Stimulated activated CD8-positive, alpha-beta memory T cell treated with anti-CD3 and anti-CD28 coated beads, Interleukin-15, amount 100 ng/mL, for 1 hour (primary cell): Measurements from ENCODE around the gene TM9SF2.
A peak's percentile ranks its signal among the peaks of the same experiment; 100 is the strongest.
"Not testable (repeated sequence)": the region's sequence is repeated elsewhere in the genome, so short reads cannot be mapped to it uniquely, and the experiment has no call there.

Experiments used
- DNase-seq: peaks from one replicate; pipeline ENCODE4 v3.0.0-alpha.2; 2020; ENCODE audit warnings: low read depth

Gene TM9SF2

GRCh38 chr13:99501184-99501847, at the start of gene TM9SF2:
TM9SF2 (plus strand) TSS chr13:99501472; CDS start chr13:99501607, 135 bp downstream.
- DNase-seq: peak; percentile 94

DNA sequence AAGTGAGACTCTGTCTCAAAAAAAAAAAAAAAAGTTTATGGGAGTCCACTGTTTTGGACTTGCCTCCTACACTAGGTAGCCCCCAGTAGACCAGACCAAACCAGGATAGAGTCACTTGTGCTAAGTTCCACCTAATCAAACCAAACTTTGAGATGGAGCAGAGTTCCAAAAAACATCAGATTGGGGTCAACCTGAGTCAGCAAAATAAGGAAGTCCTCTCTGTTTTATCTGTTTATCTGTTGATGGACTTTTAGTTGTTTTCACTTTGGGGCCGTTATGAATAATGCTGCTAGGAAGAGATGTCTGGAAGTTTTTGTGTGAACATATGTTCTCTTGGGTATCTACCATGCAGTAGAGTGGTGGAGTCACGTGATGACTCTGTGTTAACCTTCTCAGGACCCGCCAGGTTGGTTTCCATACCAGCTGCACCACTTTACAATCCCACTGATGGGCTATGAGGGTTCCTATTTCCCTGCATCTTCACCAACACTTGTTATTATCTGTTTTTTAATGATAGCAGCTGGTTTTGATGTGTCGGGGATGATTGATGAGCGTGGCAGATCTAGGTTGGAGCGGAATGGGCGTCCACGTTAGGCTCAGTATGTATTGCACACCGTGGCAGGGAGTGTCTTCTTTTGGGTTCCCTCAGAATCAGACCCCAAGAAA, 46.6 kb upstream of the TM9SF2 start:
- no peak for DNase-seq

DNA sequence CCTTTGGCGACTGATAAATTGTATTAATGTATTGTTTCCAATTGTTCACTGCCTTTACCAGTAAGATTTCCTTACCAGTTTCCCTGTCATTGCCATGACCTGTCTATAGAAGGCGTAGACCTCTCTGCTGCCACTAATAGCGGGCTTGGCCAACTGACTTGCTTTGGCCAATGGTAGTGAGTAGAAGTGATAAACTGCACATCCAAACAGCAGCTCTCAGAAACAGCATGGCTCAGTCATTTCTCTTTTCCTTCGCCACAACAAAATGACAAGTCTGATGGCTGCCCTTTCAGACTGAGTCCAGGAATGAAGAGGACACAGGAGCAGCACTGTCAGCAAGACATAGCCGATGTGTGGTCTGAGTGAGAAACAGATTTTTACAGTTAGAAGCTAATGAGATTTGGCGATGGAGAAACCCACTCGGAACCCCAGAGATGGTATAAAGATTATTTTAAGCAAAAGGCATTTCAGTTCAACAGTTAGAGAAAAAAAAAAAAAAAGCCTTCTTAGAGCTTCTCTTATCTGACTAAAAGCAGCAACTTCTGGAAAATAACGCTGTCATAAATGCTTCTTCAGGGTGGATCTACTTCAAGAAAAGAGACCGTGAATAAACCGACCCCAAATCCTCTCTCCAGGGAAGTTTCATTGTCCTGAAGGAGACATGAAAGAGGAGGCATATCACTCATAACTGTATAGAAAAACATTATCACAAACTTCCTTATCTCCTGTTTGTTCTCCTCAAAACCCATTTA, 42.0 kb upstream of the TM9SF2 start:
- no peak for DNase-seq

DNA sequence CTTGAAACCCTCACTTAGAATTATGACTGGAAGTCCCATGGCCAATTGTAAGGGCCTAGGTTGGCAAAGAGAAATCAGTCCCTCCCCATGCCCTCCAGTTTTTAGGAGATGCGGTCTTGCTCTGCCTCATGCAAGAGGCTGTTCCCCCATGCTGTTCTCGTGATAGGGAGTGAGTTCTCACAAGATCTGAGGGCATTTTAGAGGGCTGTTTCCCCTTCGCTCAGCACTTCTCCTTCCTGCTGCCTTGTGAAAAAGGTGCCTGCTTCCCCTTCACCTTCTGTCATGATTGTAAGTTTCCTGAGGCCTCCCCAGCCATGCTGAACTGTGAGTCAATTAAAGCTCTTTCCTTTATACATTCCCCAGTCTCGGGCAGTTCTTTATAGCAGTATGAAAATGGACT, 40.5 kb upstream of the TM9SF2 start:
- DNase-seq: not testable (repeated sequence)

DNA sequence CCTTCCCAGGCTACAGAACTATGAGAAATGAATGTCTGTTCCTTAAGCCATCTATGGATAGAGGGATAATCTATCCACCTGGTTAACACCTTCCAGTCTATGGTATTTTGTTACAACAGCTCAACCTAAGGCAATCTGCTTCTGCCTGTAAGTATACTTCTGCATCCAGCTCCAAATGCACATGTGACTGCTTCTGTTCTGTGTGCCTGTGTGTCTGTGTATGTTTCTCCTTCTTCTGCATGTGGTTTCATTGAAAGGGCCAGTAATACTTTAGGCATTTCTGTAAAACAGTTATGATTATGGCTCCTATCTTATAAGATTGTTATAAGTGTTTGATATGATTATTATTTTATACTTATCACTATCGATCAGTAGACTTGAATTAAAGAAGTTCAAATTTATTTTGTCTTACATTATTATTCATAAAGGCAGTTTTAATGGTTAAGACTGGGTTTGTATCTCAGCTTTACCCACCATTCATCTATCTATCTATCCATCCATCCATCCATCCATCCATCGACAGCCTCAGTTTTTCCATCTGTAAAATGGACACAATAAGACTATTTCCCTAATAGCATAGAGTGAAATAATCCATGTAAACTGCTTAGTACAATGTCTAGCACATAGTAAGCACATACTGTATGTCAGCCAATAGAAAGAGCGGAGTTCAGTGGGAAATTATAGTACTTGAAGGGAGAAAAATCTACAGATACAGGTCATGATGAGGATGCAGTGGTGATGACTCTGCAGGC, 37.5 kb upstream of the TM9SF2 start:
- no peak for DNase-seq

DNA sequence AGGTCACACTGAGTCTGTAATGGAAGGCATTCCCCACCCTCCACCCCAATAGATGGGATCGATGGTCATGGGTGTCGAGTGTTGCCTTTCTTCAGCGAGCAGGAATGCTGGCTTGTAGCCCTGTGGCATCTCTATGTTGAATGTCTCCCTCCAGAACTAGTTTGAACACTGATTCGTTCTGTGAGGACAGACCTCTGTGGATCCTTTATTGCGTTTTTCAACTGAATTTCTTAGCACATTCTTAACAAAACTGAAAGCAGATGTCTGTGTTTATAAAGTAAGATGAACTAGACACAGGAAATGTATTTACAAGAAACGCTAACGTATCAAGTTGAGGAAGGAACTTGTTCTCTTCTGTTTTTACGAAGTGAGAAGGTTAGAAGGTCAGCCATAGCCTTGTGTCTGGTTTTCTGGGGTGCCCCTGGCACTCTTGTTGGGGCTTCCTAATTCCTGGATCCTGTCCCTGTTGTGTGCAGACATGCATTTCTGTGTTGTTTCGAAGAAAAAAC, 36.8 kb upstream of the TM9SF2 start:
- DNase-seq: no peak

GRCh38 chr13:99465454-99465853, 35.8 kb upstream of the TM9SF2 start:
- DNase-seq: no peak

GRCh38 chr13:99467764-99468163, 33.5 kb upstream of the TM9SF2 start:
- no peak for DNase-seq

GRCh38 chr13:99469041-99469440, 32.2 kb upstream of the TM9SF2 start:
- DNase-seq: no peak

DNA sequence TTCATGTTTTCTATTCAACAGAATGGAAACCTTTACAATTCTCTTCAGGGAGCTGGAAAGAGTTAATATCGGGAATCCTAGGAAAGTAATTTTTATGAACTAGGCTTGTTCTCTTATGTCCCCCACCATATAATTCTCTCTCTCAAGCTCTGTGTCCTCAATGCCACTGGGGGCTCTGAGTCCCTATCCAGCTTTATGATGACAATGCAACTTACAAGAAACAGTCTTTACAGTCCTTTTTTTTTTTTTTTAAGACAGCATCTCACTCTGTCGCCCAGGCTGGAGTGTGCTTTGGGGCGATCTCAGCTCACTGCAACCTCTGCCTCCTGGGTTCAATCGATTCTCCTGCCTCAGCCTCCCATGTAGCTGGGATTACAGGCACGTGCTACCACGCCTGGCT, 31.2 kb upstream of the TM9SF2 start:
- DNase-seq: no peak

GRCh38 chr13:99471221-99472121, 29.8 kb upstream of the TM9SF2 start:
- no peak for DNase-seq

DNA sequence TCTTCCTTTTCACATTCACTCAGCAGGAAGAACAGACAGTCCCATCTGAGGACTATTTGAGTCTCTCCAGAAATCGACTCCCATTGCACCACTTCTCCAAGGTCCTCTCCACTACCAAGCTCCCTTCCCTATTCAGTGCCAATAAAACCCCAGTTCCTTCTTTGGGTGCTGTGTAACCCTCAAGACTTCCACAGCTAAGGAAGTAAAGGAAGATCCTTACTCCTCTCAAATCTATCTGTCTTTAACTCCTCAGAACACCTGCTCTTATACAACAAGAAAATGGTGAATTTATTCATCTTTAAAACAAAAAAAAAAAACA, 29.2 kb upstream of the TM9SF2 start:
- no peak for DNase-seq

DNA sequence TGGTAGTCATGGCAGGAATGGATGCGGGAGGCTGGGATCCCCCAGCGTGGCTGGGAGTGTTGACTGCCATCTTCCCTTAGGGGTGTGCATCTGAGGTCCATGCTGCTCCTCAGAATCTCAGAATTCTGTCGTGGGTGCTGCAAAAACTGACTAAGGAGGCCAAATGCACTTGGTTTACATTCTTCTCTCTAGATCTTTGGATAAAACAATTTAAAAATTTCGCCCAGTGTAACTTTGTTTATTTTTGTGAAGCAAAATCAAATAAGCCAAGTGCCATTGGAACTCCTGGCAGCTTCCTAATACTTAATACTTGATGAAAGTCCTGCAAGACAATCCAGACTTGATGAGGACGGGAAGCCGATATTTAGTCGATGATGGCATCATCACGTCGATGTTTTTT, 27.8 kb upstream of the TM9SF2 start:
- DNase-seq: no peak

DNA sequence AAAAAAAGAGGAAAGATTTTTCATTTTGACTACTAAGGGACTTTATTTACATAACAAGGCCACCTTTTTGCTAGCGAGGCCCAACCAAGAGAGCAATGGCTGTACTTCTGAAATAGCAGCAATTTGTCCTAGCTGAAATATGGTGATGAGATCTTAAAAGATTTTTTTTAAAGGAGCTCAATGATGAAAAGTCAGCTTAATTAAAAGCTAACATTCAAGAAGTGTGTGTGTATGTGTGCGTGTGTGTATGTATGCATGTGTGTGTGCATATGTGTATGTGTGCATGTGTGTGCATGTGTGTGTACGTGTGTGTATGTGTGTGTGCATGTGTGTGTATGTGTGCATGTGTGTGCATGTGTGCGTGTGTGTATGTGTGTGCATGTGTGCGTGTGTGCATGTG, 24.6 kb upstream of the TM9SF2 start:
- DNase-seq: no peak

- no peak for DNase-seq
Measured at GRCh38 chr13:99477493-99477892, 23.8 kb upstream of the TM9SF2 start.

DNA sequence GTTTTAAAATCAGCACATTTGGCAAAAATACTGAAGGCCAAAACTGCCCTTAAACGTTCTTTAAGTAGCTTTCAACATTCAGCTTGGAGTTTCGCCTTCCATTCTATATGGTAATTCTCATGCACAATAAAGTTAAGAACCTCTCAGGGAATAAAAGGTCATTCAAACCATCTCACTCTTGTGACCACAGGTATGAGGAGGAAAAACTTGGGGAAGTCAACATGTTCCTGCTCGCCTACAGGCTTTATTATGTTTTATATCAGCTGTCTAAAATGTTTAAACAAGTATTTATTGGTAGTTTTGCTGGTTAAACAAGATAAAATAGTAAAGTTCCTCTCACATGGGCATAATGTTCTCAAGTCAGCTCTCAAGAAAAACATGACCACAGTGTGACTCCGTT, 19.9 kb upstream of the TM9SF2 start:
- no peak for DNase-seq

DNA sequence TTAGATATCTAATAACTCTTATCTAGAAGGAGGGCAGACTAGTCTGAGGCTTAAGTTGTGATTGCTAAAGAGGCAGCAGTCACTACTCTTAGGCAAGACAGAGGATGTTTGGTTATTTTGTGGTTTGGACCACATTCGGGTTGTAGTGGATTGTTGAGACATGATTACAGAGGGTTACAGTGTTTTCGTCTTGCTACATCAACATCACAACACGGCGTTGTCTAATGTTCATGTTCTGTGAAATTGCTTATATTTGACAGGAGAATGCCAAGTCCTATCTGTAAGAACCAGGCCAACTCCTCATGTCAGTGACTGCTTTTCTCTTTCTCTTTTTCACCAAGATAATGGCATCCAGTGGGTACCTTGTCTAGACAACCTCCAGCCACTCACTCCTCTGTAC, 16.8 kb upstream of the TM9SF2 start:
- DNase-seq: no peak

- DNase-seq: no peak
Measured at GRCh38 chr13:99486996-99487395, 14.3 kb upstream of the TM9SF2 start.

DNA sequence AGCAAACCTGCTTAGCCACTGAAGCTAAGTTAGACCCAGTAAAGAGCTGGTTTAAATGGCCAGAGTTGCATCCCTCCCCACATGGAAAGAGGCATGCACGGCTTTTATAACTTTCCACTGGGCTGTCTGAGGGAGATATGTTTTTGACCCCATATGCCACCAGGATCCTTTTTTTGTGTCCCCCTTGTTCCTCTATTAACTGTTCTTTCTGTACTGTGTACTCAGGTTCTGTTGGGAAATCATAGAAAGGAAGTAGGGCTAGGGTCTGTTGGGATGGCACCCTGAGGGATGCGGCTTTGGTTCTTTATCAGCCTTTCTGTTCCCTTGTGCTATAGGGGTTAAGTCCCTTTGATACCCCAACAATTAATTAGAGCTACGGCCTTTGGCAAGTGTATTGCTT, 12.2 kb upstream of the TM9SF2 start:
- DNase-seq: no peak

DNA sequence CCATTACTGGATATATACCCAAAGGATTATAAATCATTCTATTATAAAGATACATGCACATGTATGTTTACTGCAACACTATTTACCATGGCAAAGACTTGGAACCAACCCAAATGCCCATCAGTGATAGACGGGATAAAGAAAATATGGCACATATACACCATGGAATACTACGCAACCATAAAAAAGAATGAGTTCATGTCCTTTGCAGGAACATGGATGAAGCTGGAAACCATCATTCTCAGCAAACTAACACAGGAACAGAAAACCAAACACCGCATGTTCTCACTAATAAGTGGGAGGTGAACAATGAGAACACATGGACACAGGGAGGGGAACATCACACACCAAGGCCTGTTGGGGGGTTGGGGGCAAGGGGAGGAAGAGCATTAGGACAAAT, 9.5 kb upstream of the TM9SF2 start:
- DNase-seq: not testable (repeated sequence)

- no peak for DNase-seq
Measured at GRCh38 chr13:99495466-99496183, 5.6 kb upstream of the TM9SF2 start.
